HEK293 (cell line): ENCODE measurements around the gene LAMB4.

Experiments
- CTCF ChIA-PET: fragments of 350-600 bp; formaldehyde crosslinking; extraction: SDS; loops from one replicate; lab custom pipeline; 2021; ENCODE audit warnings: antibody characterized with exemption; lab: Yijun Ruan, JAX
- POLR2A ChIA-PET: fragments of 300-600 bp; formaldehyde crosslinking; extraction: SDS; loops from one replicate; lab custom pipeline; 2020; ENCODE audit warnings: antibody characterized with exemption, inconsistent platforms; lab: Yijun Ruan, JAX
- H3K27ac ChIP-seq: fragments of 200-500 bp; sonication (Bioruptor generic); 2 replicates; pipeline ENCODE4 v1.5.1; 2014; ENCODE audit warnings: low read depth, low read length, control low read depth, inconsistent platforms; ENCODE audit errors: extremely low read depth
- H3K36me3 ChIP-seq, 2 experiments: fragments of 200-500 bp in 1 of 2; sonication (Bioruptor generic) in 1 of 2; 1 replicate in 1 of 2; 2 replicates in 1 of 2; pipeline ENCODE4 v1.5.1; 2014 to 2017; ENCODE audit warnings: inconsistent platforms in 2 of 2, low read length in 2 of 2; ENCODE audit not compliant: control insufficient read depth in 2 of 2, insufficient read depth in 1 of 2
- H3K4me1 ChIP-seq: fragments of 200-500 bp; sonication (Bioruptor generic); 2 replicates; pipeline ENCODE4 v1.5.1; 2014; ENCODE audit warnings: mild to moderate bottlenecking, low read length, inconsistent platforms; ENCODE audit not compliant: control insufficient read depth, insufficient read depth
- H3K4me3 ChIP-seq: 2 replicates; pipeline ENCODE4 v1.5.1; 2011; ENCODE audit warnings: low read depth, mild to moderate bottlenecking, control low read depth, low read length, moderate library complexity
- H3K9me3 ChIP-seq: fragments of 200-500 bp; sonication (Bioruptor generic); 2 replicates; pipeline ENCODE4 v1.5.1; 2014; ENCODE audit warnings: low read depth, low read length, inconsistent platforms; ENCODE audit not compliant: control insufficient read depth, insufficient read depth
- EGR2 ChIP-seq: fragments of 450-650 bp; formaldehyde crosslinking; IDR thresholded peaks from 2 replicates; pipeline ENCODE4 v1.5.1; 2016; ENCODE audit warnings: low read depth, missing biosample characterization, missing genetic modification characterization
- GLI2 ChIP-seq: fragments of 450-650 bp; formaldehyde crosslinking; IDR thresholded peaks from 2 replicates; pipeline ENCODE4; 2017; ENCODE audit warnings: missing biosample characterization, missing genetic modification characterization, low read depth, borderline replicate concordance
- KLF9 ChIP-seq: fragments of 450-650 bp; formaldehyde crosslinking; IDR thresholded peaks from 2 replicates; pipeline ENCODE4 v1.5.1; 2016; ENCODE audit warnings: missing biosample characterization, missing genetic modification characterization, low read depth
- REST ChIP-seq: fragments of 450-650 bp; formaldehyde crosslinking; IDR thresholded peaks from 2 replicates; pipeline ENCODE4 v1.5.1; 2016; ENCODE audit warnings: missing biosample characterization, missing genetic modification characterization
- TCF7L2 ChIP-seq: IDR thresholded peaks from 2 replicates; pipeline ENCODE4 v1.6.1; 2011; ENCODE audit warnings: low read depth, mild to moderate bottlenecking, inconsistent platforms, low read length, moderate library complexity, borderline replicate concordance
- ZBTB49 ChIP-seq: fragments of 450-650 bp; formaldehyde crosslinking; IDR thresholded peaks from 2 replicates; pipeline ENCODE4 v1.5.1; 2016; ENCODE audit warnings: missing biosample characterization, missing genetic modification characterization, low read depth
- ZBTB7A ChIP-seq: fragments of 450-650 bp; formaldehyde crosslinking; IDR thresholded peaks from 2 replicates; pipeline ENCODE4 v1.5.1; 2016; ENCODE audit warnings: low read depth, missing biosample characterization, missing genetic modification characterization
- ZBTB8A ChIP-seq: fragments of 450-650 bp; formaldehyde crosslinking; IDR thresholded peaks from 2 replicates; pipeline ENCODE4 v1.5.1; 2016; ENCODE audit warnings: missing biosample characterization, missing genetic modification characterization
- ZFP69B ChIP-seq: fragments of 450-650 bp; formaldehyde crosslinking; IDR thresholded peaks from 2 replicates; pipeline ENCODE4 v1.5.1; 2016; ENCODE audit warnings: missing biosample characterization, missing genetic modification characterization
- ZNF112 ChIP-seq: fragments of 450-650 bp; formaldehyde crosslinking; IDR thresholded peaks from 2 replicates; pipeline ENCODE4 v1.5.0; 2017; ENCODE audit warnings: missing biosample characterization, missing genetic modification characterization
- ZNF132 ChIP-seq: fragments of 450-650 bp; formaldehyde crosslinking; IDR thresholded peaks from 2 replicates; pipeline ENCODE4 v1.5.1; 2017; ENCODE audit warnings: missing biosample characterization, missing genetic modification characterization, borderline replicate concordance
- ZNF155 ChIP-seq: fragments of 450-650 bp; formaldehyde crosslinking; IDR thresholded peaks from 2 replicates; pipeline ENCODE4 v1.5.1; 2016; ENCODE audit warnings: missing biosample characterization, missing genetic modification characterization
- ZNF184 ChIP-seq: fragments of 450-650 bp; IDR thresholded peaks from 2 replicates; pipeline ENCODE4 v1.5.1; 2018; ENCODE audit warnings: missing biosample characterization, mild to moderate bottlenecking, missing genetic modification characterization
- ZNF223 ChIP-seq: fragments of 450-650 bp; formaldehyde crosslinking; IDR thresholded peaks from 2 replicates; pipeline ENCODE4 v1.5.1; 2016; ENCODE audit warnings: missing biosample characterization, missing genetic modification characterization
- ZNF248 ChIP-seq: fragments of 450-650 bp; formaldehyde crosslinking; IDR thresholded peaks from 2 replicates; pipeline ENCODE4 v1.5.1; 2017; ENCODE audit warnings: missing biosample characterization, missing genetic modification characterization
- ZNF311 ChIP-seq: fragments of 450-650 bp; formaldehyde crosslinking; IDR thresholded peaks from 2 replicates; pipeline ENCODE4 v1.5.1; 2017; ENCODE audit warnings: missing biosample characterization, missing genetic modification characterization, borderline replicate concordance
- ZNF350 ChIP-seq: fragments of 450-650 bp; formaldehyde crosslinking; IDR thresholded peaks from 2 replicates; pipeline ENCODE4 v1.5.0; 2017; ENCODE audit warnings: missing biosample characterization, mild to moderate bottlenecking, missing genetic modification characterization
- ZNF416 ChIP-seq: fragments of 450-650 bp; formaldehyde crosslinking; IDR thresholded peaks from 2 replicates; pipeline ENCODE4 v1.5.1; 2016; ENCODE audit warnings: missing biosample characterization, missing genetic modification characterization
- ZNF48 ChIP-seq: fragments of 450-650 bp; formaldehyde crosslinking; IDR thresholded peaks from 2 replicates; pipeline ENCODE4 v1.5.1; 2016; ENCODE audit warnings: missing biosample characterization, missing genetic modification characterization
- ZNF555 ChIP-seq: fragments of 450-650 bp; formaldehyde crosslinking; conservative IDR thresholded peaks from 2 replicates; pipeline ENCODE4 v1.5.1; 2017; ENCODE audit warnings: missing biosample characterization, mild to moderate bottlenecking, missing genetic modification characterization, inconsistent platforms
- ZNF624 ChIP-seq: fragments of 450-650 bp; formaldehyde crosslinking; IDR thresholded peaks from 2 replicates; pipeline ENCODE4 v1.5.1; 2017; ENCODE audit warnings: missing biosample characterization, missing genetic modification characterization
- ZNF626 ChIP-seq: fragments of 450-650 bp; sonication (Bioruptor Pico); formaldehyde crosslinking; IDR thresholded peaks from 2 replicates; pipeline ENCODE4 v1.5.1; 2018; ENCODE audit warnings: missing biosample characterization, missing genetic modification characterization, inconsistent platforms
- ZNF629 ChIP-seq: fragments of 450-650 bp; formaldehyde crosslinking; IDR thresholded peaks from 2 replicates; pipeline ENCODE4 v1.5.1; 2017; ENCODE audit warnings: missing biosample characterization, missing genetic modification characterization
- ZNF664 ChIP-seq: fragments of 450-650 bp; formaldehyde crosslinking; IDR thresholded peaks from 2 replicates; pipeline ENCODE4 v1.5.1; 2016; ENCODE audit warnings: missing biosample characterization, missing genetic modification characterization
- ZNF692 ChIP-seq: fragments of 450-650 bp; formaldehyde crosslinking; IDR thresholded peaks from 2 replicates; pipeline ENCODE4 v1.5.1; 2016; ENCODE audit warnings: missing biosample characterization, missing genetic modification characterization

LAMB4 gene

GRCh38 chr7:108054537-108054936 lies 75.6 kb downstream of the LAMB4 start:
- ChIA-PET CTCF (interaction anchor here (0.6 kb wide), 1 partner anchor 22 kb away, joined by 3 read pairs; no protein-coding TSS in a partner anchor), POLR2A (interaction anchor here (0.7 kb wide), 1 partner anchor 402 kb away, joined by 4 read pairs; the partner anchor contains the start of gene NRCAM)
- TF ChIP-seq ZNF223 (tag by site-specific recombination) (no peak), ZNF155 (tag by site-specific recombination) (no peak)
- no peak overlapping the region for H3K27ac ChIP-seq
- H3K9me3 ChIP-seq, result no peaks in the 10 kb centered on the region
- no peaks in the 10 kb centered on the region for H3K36me3 ChIP-seq
- H3K4me3 ChIP-seq, result no peak overlapping the region
- H3K4me1 ChIP-seq, result no peaks in the 10 kb centered on the region

GRCh38 chr7:108053250-108053649 lies 76.9 kb downstream of the LAMB4 start:
- CTCF ChIA-PET, result no interaction called here
- POLR2A ChIA-PET, result no interaction called here
- H3K9me3 ChIP-seq, result no peaks in the 10 kb centered on the region
- no peak overlapping the region for H3K27ac ChIP-seq
- no peaks in the 10 kb centered on the region for H3K4me1 ChIP-seq
- H3K4me3 ChIP-seq, result no peak overlapping the region
- no peaks in the 10 kb centered on the region for H3K36me3 ChIP-seq
- TF ChIP-seq ZFP69B (tag by site-specific recombination) (no peak), REST (tag by site-specific recombination) (peak; percentile 57; the same call in 1 of the 2 replicates), ZNF664 (tag by site-specific recombination) (no peak), GLI2 (tag by site-specific recombination) (no peak)

- H3K4me3 ChIP-seq, result no peak overlapping the region
- ChIA-PET POLR2A (no interaction called here), CTCF (no interaction called here)
Observed at GRCh38 chr7:108051454-108051853, 78.7 kb downstream of the LAMB4 start.

GRCh38 chr7:108049962-108050361 lies 80.2 kb downstream of the LAMB4 start:
- POLR2A ChIA-PET, result no interaction called here
- H3K9me3 ChIP-seq, result no peaks in the 10 kb centered on the region
- no peaks in the 10 kb centered on the region for H3K4me1 ChIP-seq
- no peak overlapping the region for H3K4me3 ChIP-seq
- CTCF ChIA-PET, result no interaction called here
- H3K27ac ChIP-seq, result no peak overlapping the region
- H3K36me3 ChIP-seq, result no peaks in the 10 kb centered on the region
- TF ChIP-seq ZBTB8A (tag by site-specific recombination) (no peak), ZNF416 (tag by site-specific recombination) (no peak), ZNF48 (tag by site-specific recombination) (no peak), ZNF692 (no peak), TCF7L2 (no peak), ZBTB49 (no peak), EGR2 (no peak), ZNF248 (tag by site-specific recombination) (no peak), ZNF629 (tag by site-specific recombination) (no peak), ZNF132 (no peak), ZNF311 (tag by site-specific recombination) (no peak), ZNF112 (no peak), ZNF184 (tag by site-specific recombination) (no peak), ZNF555 (tag by site-specific recombination) (no peak), KLF9 (tag by site-specific recombination) (no peak)

More at GRCh38 chr7:108051454-108051853, 78.7 kb downstream of the LAMB4 start:
- H3K27ac ChIP-seq, result no peak overlapping the region
- H3K36me3 ChIP-seq, result no peaks in the 10 kb centered on the region
- no peaks in the 10 kb centered on the region for H3K4me1 ChIP-seq
- no peak for TF ChIP-seq ZNF626 (tag by site-specific recombination)
- TF ChIP-seq ZNF132, result no peak
- no peak for TF ChIP-seq ZNF350 (tag by site-specific recombination)
- TF ChIP-seq ZNF624 (tag by site-specific recombination), result no peak
- no peak for TF ChIP-seq ZBTB7A (tag by site-specific recombination)
- TF ChIP-seq, all 188 proteins: peak for 0
- no peaks in the 10 kb centered on the region for H3K9me3 ChIP-seq
